ENCODE data around the gene INPP4A.

GRCh38 chr2:98598781-98599428 lies 154.2 kb downstream of the INPP4A start:
- TF ChIP-seq REST (IDR thresholded peaks at IDR 0.05; ENCODE audit: borderline replicate concordance) = no peak
- TF ChIP-seq CTCF (IDR thresholded peaks at IDR 0.05; ENCODE audit: poor library complexity, severe bottlenecking) = no peak
- TF ChIP-seq EP300 (conservative IDR thresholded peaks at IDR 0.05; ENCODE audit: poor library complexity, severe bottlenecking) = no peak
- no peak for TF ChIP-seq TAF1 (IDR thresholded peaks at IDR 0.05; ENCODE audit: low read depth)
- TF ChIP-seq POLR2AphosphoS5 (IDR thresholded peaks at IDR 0.05) = no peak
- no peak for TF ChIP-seq EZH2 (IDR thresholded peaks at IDR 0.05; ENCODE audit: borderline replicate concordance, insufficient read depth, low read length, poor library complexity, severe bottlenecking)
- TF ChIP-seq SMC3 (conservative IDR thresholded peaks at IDR 0.05; ENCODE audit: poor library complexity) = no peak
- TF ChIP-seq MXI1 (conservative IDR thresholded peaks at IDR 0.05; ENCODE audit: poor library complexity, severe bottlenecking) = no peak
